Measurements from ENCODE around the gene VPS41. TPM values are rescaled to one million over a fixed set of nuclear protein-coding genes. Genes with fewer than 3 reads are reported as not detected.
A peak's percentile ranks its signal among the peaks of the same experiment; 100 is the strongest.

The VPS41 gene
- total and polyA plus RNA-seq, 2 of the 13 experiments (the other 11 are each of a cell fraction or from before 2014, with no cell fraction given), result 12.1 to 43.4 TPM

DNA sequence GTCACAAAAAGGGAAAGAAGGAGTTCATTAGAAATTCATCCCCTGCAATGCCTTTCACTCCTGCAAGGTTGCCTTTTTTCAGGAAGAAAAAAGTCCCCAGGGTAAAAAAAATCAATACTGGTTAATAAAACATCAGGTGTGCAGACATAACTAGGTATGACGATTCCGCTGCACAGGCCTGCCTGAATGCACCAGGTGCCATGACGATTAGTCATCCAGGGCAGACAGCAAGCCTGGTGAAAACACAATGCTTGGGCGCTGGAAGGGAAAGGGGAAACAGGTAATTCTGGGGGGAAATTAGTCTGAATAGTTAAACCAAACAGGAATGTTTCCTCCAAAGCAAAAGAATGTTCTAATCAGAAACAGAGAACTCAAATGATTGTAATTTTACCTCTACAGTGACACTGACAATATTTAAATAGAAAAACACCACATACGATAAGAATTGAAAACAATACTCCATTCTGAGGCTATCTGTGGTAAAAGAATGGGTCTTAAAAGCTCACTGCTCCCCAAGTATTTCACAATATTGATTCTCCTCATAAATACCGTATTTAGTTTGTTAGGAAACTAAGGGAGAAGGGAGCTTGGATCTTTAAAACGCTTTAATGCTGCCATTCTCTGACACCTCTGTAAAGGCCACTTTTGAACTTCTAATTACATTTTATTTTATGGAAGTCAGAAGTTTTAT, 45.2 kb downstream of the VPS41 start (continued):
- TF ChIP-seq ZNF335 (CRISPR knock-in tag; IDR thresholded peaks at IDR 0.05), result no peak
- TF ChIP-seq, protein P1, sequence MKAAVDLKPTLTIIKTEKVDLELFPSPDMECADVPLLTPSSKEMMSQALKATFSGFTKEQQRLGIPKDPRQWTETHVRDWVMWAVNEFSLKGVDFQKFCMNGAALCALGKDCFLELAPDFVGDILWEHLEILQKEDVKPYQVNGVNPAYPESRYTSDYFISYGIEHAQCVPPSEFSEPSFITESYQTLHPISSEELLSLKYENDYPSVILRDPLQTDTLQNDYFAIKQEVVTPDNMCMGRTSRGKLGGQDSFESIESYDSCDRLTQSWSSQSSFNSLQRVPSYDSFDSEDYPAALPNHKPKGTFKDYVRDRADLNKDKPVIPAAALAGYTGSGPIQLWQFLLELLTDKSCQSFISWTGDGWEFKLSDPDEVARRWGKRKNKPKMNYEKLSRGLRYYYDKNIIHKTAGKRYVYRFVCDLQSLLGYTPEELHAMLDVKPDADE (CRISPR knock-in tag; IDR thresholded peaks at IDR 0.05), result no peak
- peak; percentile 40 for TF ChIP-seq TEAD3 (CRISPR knock-in tag; optimal IDR thresholded peaks at IDR 0.05; ENCODE audit: borderline replicate concordance)
- TF ChIP-seq ZBTB8A (CRISPR knock-in tag; IDR thresholded peaks at IDR 0.05; ENCODE audit: borderline replicate concordance, low read depth), result no peak
- TF ChIP-seq, protein P2, sequence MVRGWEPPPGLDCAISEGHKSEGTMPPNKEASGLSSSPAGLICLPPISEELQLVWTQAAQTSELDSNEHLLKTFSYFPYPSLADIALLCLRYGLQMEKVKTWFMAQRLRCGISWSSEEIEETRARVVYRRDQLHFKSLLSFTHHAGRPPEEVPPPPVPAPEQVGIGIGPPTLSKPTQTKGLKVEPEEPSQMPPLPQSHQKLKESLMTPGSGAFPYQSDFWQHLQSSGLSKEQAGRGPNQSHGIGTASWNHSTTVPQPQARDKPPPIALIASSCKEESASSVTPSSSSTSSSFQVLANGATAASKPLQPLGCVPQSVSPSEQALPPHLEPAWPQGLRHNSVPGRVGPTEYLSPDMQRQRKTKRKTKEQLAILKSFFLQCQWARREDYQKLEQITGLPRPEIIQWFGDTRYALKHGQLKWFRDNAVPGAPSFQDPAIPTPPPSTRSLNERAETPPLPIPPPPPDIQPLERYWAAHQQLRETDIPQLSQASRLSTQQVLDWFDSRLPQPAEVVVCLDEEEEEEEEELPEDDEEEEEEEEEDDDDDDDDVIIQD (CRISPR knock-in tag; IDR thresholded peaks at IDR 0.05; ENCODE audit: low read depth), result peak; percentile 26

DNA sequence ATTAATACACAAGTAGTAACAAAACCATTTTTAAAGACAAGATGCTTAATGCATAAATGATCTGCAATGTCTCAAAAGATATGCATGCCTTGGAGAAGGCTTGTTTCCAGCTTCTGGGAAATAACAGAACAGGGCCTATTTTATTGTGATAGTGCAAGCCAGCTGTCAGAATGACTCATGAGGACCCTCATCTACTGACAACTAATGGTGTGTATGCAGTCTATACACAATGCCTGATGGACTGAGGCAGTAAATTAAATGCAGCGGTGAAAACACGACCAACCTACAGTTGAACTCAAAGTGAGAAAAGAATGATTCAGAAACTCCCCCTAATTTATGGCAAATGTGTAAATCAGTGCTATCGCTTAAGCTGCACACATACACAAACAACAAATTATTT, 46.3 kb downstream of the VPS41 start:
- no peak for FAIRE-seq
- intact Hi-C loops (cut with micrococcal nuclease; ENCODE audit: unreplicated experiment), result no loop called here
- no peak for TF ChIP-seq NCOA2 (CRISPR knock-in tag; IDR thresholded peaks at IDR 0.05)
- TF ChIP-seq, protein P3, sequence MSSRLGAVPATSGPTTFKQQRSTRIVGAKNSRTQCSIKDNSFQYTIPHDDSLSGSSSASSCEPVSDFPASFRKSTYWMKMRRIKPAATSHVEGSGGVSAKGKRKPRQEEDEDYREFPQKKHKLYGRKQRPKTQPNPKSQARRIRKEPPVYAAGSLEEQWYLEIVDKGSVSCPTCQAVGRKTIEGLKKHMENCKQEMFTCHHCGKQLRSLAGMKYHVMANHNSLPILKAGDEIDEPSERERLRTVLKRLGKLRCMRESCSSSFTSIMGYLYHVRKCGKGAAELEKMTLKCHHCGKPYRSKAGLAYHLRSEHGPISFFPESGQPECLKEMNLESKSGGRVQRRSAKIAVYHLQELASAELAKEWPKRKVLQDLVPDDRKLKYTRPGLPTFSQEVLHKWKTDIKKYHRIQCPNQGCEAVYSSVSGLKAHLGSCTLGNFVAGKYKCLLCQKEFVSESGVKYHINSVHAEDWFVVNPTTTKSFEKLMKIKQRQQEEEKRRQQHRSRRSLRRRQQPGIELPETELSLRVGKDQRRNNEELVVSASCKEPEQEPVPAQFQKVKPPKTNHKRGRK (CRISPR knock-in tag; IDR thresholded peaks at IDR 0.05), result no peak
- no peak for TF ChIP-seq RBM39 (IDR thresholded peaks at IDR 0.05; ENCODE audit: low read depth, low read length, poor library complexity, severe bottlenecking)
- TF ChIP-seq JARID2 (CRISPR knock-in tag; IDR thresholded peaks at IDR 0.05; ENCODE audit: insufficient replicate concordance), result no peak
- TF ChIP-seq, protein P4, sequence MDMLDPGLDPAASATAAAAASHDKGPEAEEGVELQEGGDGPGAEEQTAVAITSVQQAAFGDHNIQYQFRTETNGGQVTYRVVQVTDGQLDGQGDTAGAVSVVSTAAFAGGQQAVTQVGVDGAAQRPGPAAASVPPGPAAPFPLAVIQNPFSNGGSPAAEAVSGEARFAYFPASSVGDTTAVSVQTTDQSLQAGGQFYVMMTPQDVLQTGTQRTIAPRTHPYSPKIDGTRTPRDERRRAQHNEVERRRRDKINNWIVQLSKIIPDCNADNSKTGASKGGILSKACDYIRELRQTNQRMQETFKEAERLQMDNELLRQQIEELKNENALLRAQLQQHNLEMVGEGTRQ (IDR thresholded peaks at IDR 0.05; ENCODE audit: low read depth, low read length), result no peak
- TF ChIP-seq, protein P4 (CRISPR knock-in tag; IDR thresholded peaks at IDR 0.05; ENCODE audit: borderline replicate concordance), result no peak
- TF ChIP-seq ZBTB3 (CRISPR knock-in tag; IDR thresholded peaks at IDR 0.05; ENCODE audit: borderline replicate concordance, low read depth), result no peak

More for the DNA sequence above, 46.3 kb downstream of the VPS41 start:
- in situ Hi-C loops (cut with HindIII; ENCODE audit: extremely low pct_ligation_motif_present, low pct_unique_long_range_greater_than_20kb), result no loop called here
- Histone ChIP-seq H3K9me3 (ENCODE audit: low read length) (no peaks in the 10 kb centered on the region), H3K27me3 (ENCODE audit: control insufficient read depth in 1 of 2, insufficient read depth in 2 of 2, low read length in 2 of 2) (no peaks in the 10 kb centered on the region), H3K4me3 (replicated peaks in 1 of 3; ENCODE audit: insufficient read depth in 1 of 3, low read depth in 2 of 3, low read length in 3 of 3) (no peak overlapping the region), H3K9ac (ENCODE audit: insufficient read depth, low read depth, low read length) (no peak overlapping the region), H4K20me1 (ENCODE audit: insufficient read depth, low read length) (no peaks in the 10 kb centered on the region), H3K79me2 (ENCODE audit: insufficient read depth, low read length) (no peaks in the 10 kb centered on the region), H3K36me3 (replicated peaks in 1 of 2; ENCODE audit: control insufficient read depth in 1 of 2, insufficient read depth in 2 of 2, low read length in 2 of 2) (peaks cover 3 to 14% of the 10 kb centered on the region in 2 experiments), H3K27ac (ENCODE audit: extremely low read length, insufficient read depth, low read length) (no peak overlapping the region), H3K4me1 (ENCODE audit: insufficient read depth, low read length) (peaks cover 21% of the 10 kb centered on the region), H3K4me2 (ENCODE audit: low read depth, low read length) (no peak overlapping the region), H2AFZ (ENCODE audit: low read length) (no peak overlapping the region)
- ChIA-PET POLR2A (no interaction called here), CTCF (ENCODE audit: low intra/inter-chr PET ratio, low total read pairs) (no interaction called here)
- DNase-seq (ENCODE audit: low spot score) (no peak), ATAC-seq (no peak)
- 100% methylated on average over 3 of the region's 3 CpGs for WGBS (ENCODE audit: low lambda C conversion rate)
- BruUV-seq (replicated peaks), result no TSS peak

Measured in HepG2 (cell line).